Smooth muscle cell of the umbilical artery (primary cell): ENCODE results near the gene ZNF610. TPM values are rescaled to one million over a fixed set of nuclear protein-coding genes. Genes with fewer than 3 reads are reported as not detected.

Experiments used
- total RNA-seq: library from RNA; depleted of rRNA; stranded (reverse); fragments of >200 nt; gene quantifications from 2 replicates; pipeline ENCODE4 v1.2.3, GENCODE V29; 2014

Gene ZNF610
- total RNA-seq = 3.3 and 4.5 TPM in 2 replicates

DNA sequence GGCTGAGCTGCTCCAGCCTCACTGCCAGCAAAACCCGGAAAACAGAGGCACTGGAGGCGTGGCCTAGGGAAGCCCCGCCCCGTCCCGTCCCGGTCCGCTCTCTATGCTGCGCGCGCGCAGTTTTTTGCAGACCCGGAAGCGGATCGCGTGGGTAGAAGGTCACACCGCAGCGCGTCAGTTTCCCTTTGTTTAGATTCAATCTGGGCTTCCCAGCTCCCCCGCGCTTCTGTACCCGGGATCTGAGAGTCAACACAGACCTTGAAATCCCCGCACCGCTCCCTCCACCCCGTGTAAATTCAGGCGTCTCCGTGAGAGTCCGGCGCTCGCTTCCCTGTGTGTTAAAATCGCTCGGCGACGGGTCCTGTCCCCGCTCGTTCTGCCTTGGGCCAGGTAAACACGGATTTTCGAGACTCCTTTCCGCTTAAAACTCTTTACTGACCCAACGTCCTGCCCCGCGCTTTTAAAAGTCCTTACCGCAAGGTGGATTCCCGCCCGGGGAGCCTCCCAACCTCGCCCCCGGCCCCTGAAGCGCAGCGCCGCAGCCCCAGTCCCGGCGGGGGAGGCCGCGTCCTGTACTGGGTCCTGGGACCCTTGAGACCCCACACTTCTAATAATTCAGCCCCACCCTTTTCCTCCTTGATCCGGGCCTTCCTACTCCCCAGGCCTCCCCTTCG is at the start of gene ZNF610:
TSS of gene ZNF610 (plus strand) at position 127 of the 674 bp plus-strand sequence. CDS start 12,930 bp downstream, outside the sequence.

DNA sequence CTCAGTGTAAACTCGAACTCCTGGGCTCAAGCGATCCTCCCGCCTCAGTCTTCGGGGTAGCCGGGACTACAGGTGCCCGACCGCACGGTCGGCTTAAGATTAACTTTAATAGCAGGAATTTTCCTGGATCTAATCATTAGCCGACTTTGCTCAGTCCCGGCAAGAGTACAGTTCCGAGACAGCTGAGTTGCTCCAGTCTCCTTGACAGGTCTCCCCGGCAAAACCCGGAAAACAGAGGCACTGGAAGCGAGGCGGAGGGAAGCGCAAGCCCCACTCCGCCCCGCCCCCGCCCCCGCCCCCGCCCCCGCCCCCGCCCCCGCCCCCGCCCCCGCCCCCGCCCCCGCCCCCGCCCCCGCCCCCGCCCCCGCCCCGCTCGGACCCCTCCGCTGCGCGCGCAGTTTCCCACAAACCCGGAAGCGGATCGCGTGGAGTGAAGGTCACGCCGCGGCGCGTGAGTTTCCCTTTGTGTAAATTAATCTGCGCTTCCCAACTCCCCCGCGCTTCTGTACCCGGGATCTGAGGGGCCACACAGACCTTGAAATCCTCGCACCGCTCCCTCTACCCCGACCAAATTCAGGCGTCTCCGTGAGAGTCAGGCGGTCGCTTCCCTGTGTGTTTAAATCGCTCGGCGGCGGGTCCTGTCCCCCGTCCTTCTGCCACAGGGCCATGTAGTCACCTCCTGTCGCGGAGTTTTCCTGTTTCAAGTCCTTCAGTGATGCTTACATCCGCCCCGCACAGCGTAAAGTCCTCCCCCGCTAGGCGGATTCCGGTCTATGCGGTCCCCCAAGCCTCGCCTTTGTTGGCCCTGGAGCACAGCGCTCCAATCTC is 39.1 kb upstream of the ZNF610 start, which contains the start of gene ZNF480:
TSS of gene ZNF480 (plus strand) at position 397 of the 828 bp plus-strand sequence. CDS start 3,244 bp downstream, outside the sequence.

DNA sequence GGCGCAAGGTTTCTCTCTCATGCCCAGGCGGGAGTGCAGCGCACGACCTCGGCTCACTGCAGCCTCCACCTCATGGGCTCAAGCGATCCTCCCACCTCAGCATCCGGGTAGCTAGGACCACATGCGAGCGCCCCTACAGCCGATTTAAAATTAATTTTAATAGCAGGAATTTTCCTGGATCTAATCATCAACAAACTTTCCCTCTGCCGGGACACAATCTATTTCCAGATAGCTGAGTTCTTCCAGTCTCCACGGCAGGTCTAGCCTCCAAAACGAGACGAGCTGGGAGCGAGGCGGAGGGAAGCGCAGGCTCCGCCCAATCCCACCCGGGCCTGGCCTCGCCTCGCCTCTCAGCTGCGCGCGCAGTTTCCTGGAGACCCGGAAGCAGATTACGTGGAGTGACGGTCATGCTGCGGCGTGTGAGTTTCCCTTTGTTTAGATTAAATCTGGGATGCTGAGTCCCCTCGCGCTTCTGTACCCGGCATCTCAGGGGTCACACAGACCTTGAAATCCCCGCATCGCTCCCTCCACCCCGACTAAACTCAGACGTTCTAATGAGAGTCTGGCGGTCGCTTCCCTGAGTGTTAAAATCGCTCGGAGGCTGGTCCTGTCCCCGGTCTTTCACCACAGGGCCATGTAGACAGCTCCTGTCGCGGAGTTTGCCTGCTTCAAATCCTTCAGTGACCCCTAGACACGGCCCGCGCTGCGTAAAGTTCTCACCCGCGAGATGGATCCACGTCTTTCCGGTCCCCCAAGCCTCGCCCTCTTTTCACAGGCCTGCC is 33.7 kb downstream of the ZNF610 start, which contains the start of gene ZNF880:
TSS of gene ZNF880 (plus strand) at position 365 of the 782 bp plus-strand sequence. CDS start at position 408, 43 bp downstream.

DNA sequence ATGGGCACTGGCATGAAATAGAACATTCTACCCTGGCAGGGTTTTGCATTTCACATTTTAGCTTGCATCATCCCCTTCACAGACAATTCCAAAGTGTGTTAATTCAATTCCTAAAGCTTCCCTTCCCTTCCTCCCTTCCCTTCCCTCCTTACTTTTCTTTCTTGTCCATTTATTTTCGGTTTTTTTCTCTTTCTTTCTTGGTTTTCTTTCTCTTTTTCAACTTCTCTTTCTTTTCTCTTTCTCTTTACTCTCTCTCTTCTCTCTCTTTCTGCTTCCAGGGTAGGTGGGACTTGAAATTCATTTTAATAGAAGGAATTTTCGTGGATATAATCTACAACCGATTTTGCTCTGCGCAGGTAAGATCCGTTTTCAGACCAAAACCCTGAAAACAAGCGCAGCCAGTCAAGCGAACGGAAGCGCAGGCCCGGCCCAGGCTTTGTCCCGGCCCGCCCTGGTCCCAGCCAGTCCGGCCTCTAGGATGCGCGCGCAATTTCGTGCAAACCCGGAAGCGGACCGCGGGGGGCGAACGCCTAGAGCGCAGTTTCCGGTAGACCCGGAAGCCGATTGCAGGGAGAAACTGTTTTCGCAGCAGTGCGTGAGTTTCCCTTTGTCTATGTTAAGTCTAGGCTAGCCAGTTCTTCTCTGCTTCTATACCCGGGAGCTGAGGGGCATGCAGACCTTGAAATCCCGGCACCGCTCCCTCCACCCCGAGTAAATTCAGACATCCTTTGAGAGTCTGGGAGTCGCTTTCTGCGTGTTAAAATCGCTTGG is 61.5 kb downstream of the ZNF610 start, which contains the start of gene ZNF528:
TSS of gene ZNF528 (plus strand) at position 540 of the 771 bp plus-strand sequence. CDS start 4,165 bp downstream, outside the sequence.

Other genes starting within 250 kb of the ZNF610 start
- gene ZNF841, start 240.5 kb upstream of the ZNF610 start, total RNA-seq = 31.5 and 40.3 TPM in 2 replicates
- gene ZNF616, start 196.3 kb upstream of the ZNF610 start, total RNA-seq = 17.9 and 18.1 TPM in 2 replicates
- gene ZNF836, start 164.6 kb upstream of the ZNF610 start, total RNA-seq = 4.7 and 5.6 TPM in 2 replicates
- gene PPP2R1A, start 146.2 kb upstream of the ZNF610 start, total RNA-seq = 85.8 and 266 TPM in 2 replicates
- 11.6 and 20.6 TPM in 2 replicates for gene ZNF766, start 66.7 kb upstream of the ZNF610 start, total RNA-seq
- gene ZNF480, start 39.1 kb upstream of the ZNF610 start, total RNA-seq = 2.7 and 4.1 TPM in 2 replicates
- gene ZNF880, start 33.7 kb downstream of the ZNF610 start, total RNA-seq = 22.9 and 32.4 TPM in 2 replicates
- 25.8 and 32.8 TPM in 2 replicates for gene ZNF528, start 61.6 kb downstream of the ZNF610 start, total RNA-seq
- not detected in 2 replicates for gene ZNF534, start 92.9 kb downstream of the ZNF610 start, total RNA-seq
- 5.9 and 9.5 TPM in 2 replicates for gene ZNF578, start 117.3 kb downstream of the ZNF610 start, total RNA-seq
- gene ZNF808, start 191.4 kb downstream of the ZNF610 start, total RNA-seq = 26.4 and 36.0 TPM in 2 replicates
- 16.0 and 18.3 TPM in 2 replicates for gene ZNF701, start 234.0 kb downstream of the ZNF610 start, total RNA-seq